ENCODE measurements around the gene DNAJC22.

DNA sequence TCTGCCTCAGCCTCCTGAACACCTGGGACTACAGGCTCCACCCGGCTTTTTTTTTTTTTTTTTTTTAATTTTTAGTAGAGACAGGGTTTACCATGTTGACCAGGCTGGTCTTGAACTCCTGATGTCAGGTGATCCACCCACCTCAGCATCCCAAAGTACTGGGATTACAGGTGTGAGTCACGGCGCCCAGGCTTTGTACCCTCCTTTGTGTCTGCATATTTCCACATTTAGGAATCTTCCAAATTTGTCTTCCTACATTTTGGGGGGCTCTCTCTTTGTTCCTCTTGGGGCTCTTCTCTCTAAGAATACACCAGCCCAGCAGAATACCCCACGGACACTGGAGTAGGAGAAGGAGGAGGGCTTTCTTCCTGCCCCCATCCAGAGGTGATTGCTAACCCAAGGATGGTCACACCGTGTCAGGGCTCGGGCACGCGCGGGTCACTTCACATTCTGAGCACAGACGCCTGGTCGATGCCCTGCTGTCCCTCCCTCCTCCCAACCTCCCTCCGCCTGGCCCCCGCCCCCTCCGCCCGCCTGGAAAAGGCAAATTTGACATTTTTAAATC, 2.1 kb upstream of the DNAJC22 start:
- TF ChIP-seq, protein P1, sequence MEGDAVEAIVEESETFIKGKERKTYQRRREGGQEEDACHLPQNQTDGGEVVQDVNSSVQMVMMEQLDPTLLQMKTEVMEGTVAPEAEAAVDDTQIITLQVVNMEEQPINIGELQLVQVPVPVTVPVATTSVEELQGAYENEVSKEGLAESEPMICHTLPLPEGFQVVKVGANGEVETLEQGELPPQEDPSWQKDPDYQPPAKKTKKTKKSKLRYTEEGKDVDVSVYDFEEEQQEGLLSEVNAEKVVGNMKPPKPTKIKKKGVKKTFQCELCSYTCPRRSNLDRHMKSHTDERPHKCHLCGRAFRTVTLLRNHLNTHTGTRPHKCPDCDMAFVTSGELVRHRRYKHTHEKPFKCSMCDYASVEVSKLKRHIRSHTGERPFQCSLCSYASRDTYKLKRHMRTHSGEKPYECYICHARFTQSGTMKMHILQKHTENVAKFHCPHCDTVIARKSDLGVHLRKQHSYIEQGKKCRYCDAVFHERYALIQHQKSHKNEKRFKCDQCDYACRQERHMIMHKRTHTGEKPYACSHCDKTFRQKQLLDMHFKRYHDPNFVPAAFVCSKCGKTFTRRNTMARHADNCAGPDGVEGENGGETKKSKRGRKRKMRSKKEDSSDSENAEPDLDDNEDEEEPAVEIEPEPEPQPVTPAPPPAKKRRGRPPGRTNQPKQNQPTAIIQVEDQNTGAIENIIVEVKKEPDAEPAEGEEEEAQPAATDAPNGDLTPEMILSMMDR (IDR thresholded peaks at IDR 0.05) = no peak
- TF ChIP-seq POLR2A (IDR thresholded peaks at IDR 0.05) = no peak

Data from Peyer's patch (tissue), 4 donors.